Measurements from ENCODE around the gene TNFAIP3. TPM values are rescaled to one million over a fixed set of nuclear protein-coding genes. Genes with fewer than 3 reads are reported as not detected.
A peak's percentile ranks its signal among the peaks of the same experiment; 100 is the strongest.

The TNFAIP3 gene
- total and polyA plus RNA-seq, 2 donors (not counting 1 experiment from before 2014, with no cell fraction given) = 7.8 to 23.5 TPM

DNA sequence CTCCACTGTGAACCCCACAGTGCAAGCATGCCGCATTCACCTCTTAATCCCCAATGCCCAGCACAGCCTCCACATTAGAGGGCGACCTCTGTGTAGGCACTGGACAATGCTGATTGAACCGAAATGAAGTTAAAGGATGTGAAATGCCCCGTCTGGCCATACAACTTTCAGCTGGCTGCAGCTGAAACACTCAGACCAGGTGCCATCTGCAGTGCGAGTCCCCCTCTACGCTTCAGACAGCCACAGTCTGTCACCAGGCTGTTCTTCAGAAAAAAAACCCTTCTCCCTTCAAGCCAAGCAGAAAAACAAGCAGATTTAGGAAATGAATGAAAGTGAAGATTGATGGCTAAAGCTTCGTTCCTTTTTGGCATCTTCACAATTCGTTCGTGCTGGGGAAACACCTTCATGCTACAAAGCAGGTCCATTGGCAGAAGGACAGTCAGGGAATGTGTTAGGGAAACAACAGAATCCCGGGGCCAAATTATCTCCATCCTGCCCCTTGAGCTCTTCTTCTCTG lies 44.7 kb downstream of the TNFAIP3 start:
- H4K20me1 ChIP-seq (ENCODE audit: control insufficient read depth, extremely low read depth, insufficient read depth, low read length) = no peaks in the 10 kb centered on the region
- no peak for DNase-seq (ENCODE audit: low read depth in 2 of 2)
- no peak overlapping the region for H3K4me3 ChIP-seq (replicated peaks in 1 of 4; ENCODE audit: control extremely low read depth in 1 of 4, insufficient read depth in 1 of 4, low read depth in 3 of 4, low read length in 4 of 4)
- peak overlapping the region; percentile 3 for H2AFZ ChIP-seq (ENCODE audit: low read length)
- H3K27me3 ChIP-seq (ENCODE audit: control insufficient read depth, insufficient read depth, low read length) = no peaks in the 10 kb centered on the region
- no peaks in the 10 kb centered on the region for H3K9me3 ChIP-seq (ENCODE audit: control insufficient read depth, insufficient read depth, low read depth, low read length)
- no peak overlapping the region for H3K27ac ChIP-seq (ENCODE audit: insufficient read depth, low read length)
- H3K4me2 ChIP-seq (ENCODE audit: extremely low read depth, insufficient read depth, low read length) = no peak overlapping the region
- no peak for TF ChIP-seq EZH2 (IDR thresholded peaks at IDR 0.05; ENCODE audit: low read length, missing control alignments)
- TF ChIP-seq CTCF (conservative IDR thresholded peaks at IDR 0.05 in 1 of 2, IDR thresholded peaks at IDR 0.05 in 1 of 2; ENCODE audit: low read depth in 1 of 2, low read length in 2 of 2) = no peak
- no peaks in the 10 kb centered on the region for H3K36me3 ChIP-seq (ENCODE audit: control insufficient read depth, insufficient read depth, low read length)
- H3K9ac ChIP-seq (ENCODE audit: insufficient read depth, low read length) = no peak overlapping the region
- no peaks in the 10 kb centered on the region for H3K79me2 ChIP-seq (ENCODE audit: control insufficient read depth, insufficient read depth, low read length)
- no peaks in the 10 kb centered on the region for H3K4me1 ChIP-seq (ENCODE audit: control insufficient read depth, extremely low read depth, insufficient read depth, low read length)

DNA sequence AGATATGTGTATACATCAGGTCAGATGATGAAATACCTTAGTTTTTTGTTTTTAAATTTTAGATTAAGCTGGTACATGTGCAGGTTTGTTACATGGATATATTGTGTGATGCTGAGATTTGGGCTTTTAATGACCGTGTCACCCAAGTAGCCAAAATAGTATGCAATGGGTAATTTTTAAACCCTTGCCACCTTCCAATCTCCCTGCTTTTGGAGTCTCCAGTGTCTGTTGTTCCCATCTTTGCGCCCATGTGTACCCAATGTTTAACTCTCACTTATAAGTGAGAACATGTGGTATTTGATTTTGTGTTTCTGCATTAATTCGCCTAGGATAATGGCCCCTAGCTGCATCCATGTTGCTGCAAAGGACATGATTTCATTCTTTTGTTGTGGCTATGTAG lies 45.8 kb downstream of the TNFAIP3 start:
- no peak overlapping the region for H2AFZ ChIP-seq (ENCODE audit: low read length)
- H3K9me3 ChIP-seq (ENCODE audit: control insufficient read depth, insufficient read depth, low read depth, low read length) = no peaks in the 10 kb centered on the region
- no peak overlapping the region for H3K4me3 ChIP-seq (replicated peaks in 1 of 4; ENCODE audit: control extremely low read depth in 1 of 4, insufficient read depth in 1 of 4, low read depth in 3 of 4, low read length in 4 of 4)
- no peak overlapping the region for H3K4me2 ChIP-seq (ENCODE audit: extremely low read depth, insufficient read depth, low read length)
- no peaks in the 10 kb centered on the region for H3K79me2 ChIP-seq (ENCODE audit: control insufficient read depth, insufficient read depth, low read length)
- TF ChIP-seq CTCF (conservative IDR thresholded peaks at IDR 0.05 in 1 of 2, IDR thresholded peaks at IDR 0.05 in 1 of 2; ENCODE audit: low read depth in 1 of 2, low read length in 2 of 2) (no peak), EZH2 (IDR thresholded peaks at IDR 0.05; ENCODE audit: low read length, missing control alignments) (no peak)
- no peaks in the 10 kb centered on the region for H3K36me3 ChIP-seq (ENCODE audit: control insufficient read depth, insufficient read depth, low read length)
- DNase-seq (ENCODE audit: low read depth in 2 of 2) = no peak
- no peaks in the 10 kb centered on the region for H3K27me3 ChIP-seq (ENCODE audit: control insufficient read depth, insufficient read depth, low read length)
- no peaks in the 10 kb centered on the region for H3K4me1 ChIP-seq (ENCODE audit: control insufficient read depth, extremely low read depth, insufficient read depth, low read length)
- no peak overlapping the region for H3K27ac ChIP-seq (ENCODE audit: insufficient read depth, low read length)
- H3K9ac ChIP-seq (ENCODE audit: insufficient read depth, low read length) = no peak overlapping the region
- no peaks in the 10 kb centered on the region for H4K20me1 ChIP-seq (ENCODE audit: control insufficient read depth, extremely low read depth, insufficient read depth, low read length)

GRCh38 chr6:137913434-137913833 lies 46.4 kb downstream of the TNFAIP3 start:
- Histone ChIP-seq H2AFZ (ENCODE audit: low read length) (no peak overlapping the region), H3K36me3 (ENCODE audit: control insufficient read depth, insufficient read depth, low read length) (no peaks in the 10 kb centered on the region), H3K4me2 (ENCODE audit: extremely low read depth, insufficient read depth, low read length) (no peak overlapping the region), H3K79me2 (ENCODE audit: control insufficient read depth, insufficient read depth, low read length) (no peaks in the 10 kb centered on the region), H4K20me1 (ENCODE audit: control insufficient read depth, extremely low read depth, insufficient read depth, low read length) (no peaks in the 10 kb centered on the region), H3K27me3 (ENCODE audit: control insufficient read depth, insufficient read depth, low read length) (no peaks in the 10 kb centered on the region), H3K4me1 (ENCODE audit: control insufficient read depth, extremely low read depth, insufficient read depth, low read length) (no peaks in the 10 kb centered on the region), H3K9me3 (ENCODE audit: control insufficient read depth, insufficient read depth, low read depth, low read length) (no peaks in the 10 kb centered on the region), H3K27ac (ENCODE audit: insufficient read depth, low read length) (no peak overlapping the region), H3K4me3 (replicated peaks in 1 of 4; ENCODE audit: control extremely low read depth in 1 of 4, insufficient read depth in 1 of 4, low read depth in 3 of 4, low read length in 4 of 4) (no peak overlapping the region), H3K9ac (ENCODE audit: insufficient read depth, low read length) (no peak overlapping the region)
- TF ChIP-seq EZH2 (IDR thresholded peaks at IDR 0.05; ENCODE audit: low read length, missing control alignments) (no peak), CTCF (conservative IDR thresholded peaks at IDR 0.05 in 1 of 2, IDR thresholded peaks at IDR 0.05 in 1 of 2; ENCODE audit: low read depth in 1 of 2, low read length in 2 of 2) (no peak)
- DNase-seq (ENCODE audit: low read depth in 2 of 2) = no peak
